Measurements from ENCODE around the gene TMSB15C.
A peak's percentile ranks its signal among the peaks of the same experiment; 100 is the strongest.

GRCh38 chrX:104113222-104113965 is 37.4 kb upstream of the TMSB15C start:
- peak; percentile 40 for TF ChIP-seq CTCF (IDR thresholded peaks at IDR 0.05; ENCODE audit: insufficient read depth, low read depth, low read length)
- TF ChIP-seq EZH2 (IDR thresholded peaks at IDR 0.05; ENCODE audit: insufficient read depth, low read length) = no peak

Measured in astrocyte (in vitro differentiated cells and primary cell).